Upper lobe of right lung (tissue), 1 donor: ENCODE measurements around the gene SASH3. TPM values are rescaled to one million over a fixed set of nuclear protein-coding genes. Genes with fewer than 3 reads are reported as not detected.

Experiments
- ATAC-seq: fragments of 200-7000 bp; cut with Tn5 transposase; one replicate; pipeline ENCODE4 v1.9.1; 2020; ENCODE audit warnings: mild to moderate bottlenecking, moderate library complexity
- DNase-seq: peaks from one replicate; pipeline ENCODE4 v3.0.0-alpha.2; 2020
- H3K27ac ChIP-seq: fragments of 200-600 bp; one replicate; pipeline ENCODE4 v1.8.0; 2022
- H3K27me3 ChIP-seq: fragments of 200-600 bp; one replicate; pipeline ENCODE4 v1.8.0; 2022; ENCODE audit warnings: mild to moderate bottlenecking
- H3K36me3 ChIP-seq: fragments of 200-600 bp; one replicate; pipeline ENCODE4 v1.8.0; 2022
- H3K4me1 ChIP-seq: fragments of 200-600 bp; one replicate; pipeline ENCODE4 v1.8.0; 2022
- H3K4me3 ChIP-seq: fragments of 200-600 bp; one replicate; pipeline ENCODE4 v1.8.0; 2022; ENCODE audit warnings: mild to moderate bottlenecking
- H3K9me3 ChIP-seq: fragments of 200-600 bp; one replicate; pipeline ENCODE4 v1.8.0; 2022
- CTCF ChIP-seq: fragments of 200-600 bp; IDR thresholded peaks from one replicate; pipeline ENCODE4 v1.8.0; 2022; ENCODE audit warnings: antibody characterized with exemption
- intact Hi-C: fragments of 100-400 bp; cut with DNase I; formaldehyde crosslinking; loops from one replicate; pipeline ENCODE4 v1.11.0; 2022
- total RNA-seq: library from RNA; stranded (reverse); fragmentation: NEBNext Ultra II Directional; extraction: Animal tissue kit (Norgen Biotek cat#: 25700); gene quantifications from one replicate; pipeline ENCODE4 v1.2.1, GENCODE V29; 2021
- donor health status: DM: no; HTN: yes; CAD: no; lungs with severe emphysema.

The SASH3 gene
- total RNA-seq, 1 donor from 2014 or later = 41.2 TPM

DNA sequence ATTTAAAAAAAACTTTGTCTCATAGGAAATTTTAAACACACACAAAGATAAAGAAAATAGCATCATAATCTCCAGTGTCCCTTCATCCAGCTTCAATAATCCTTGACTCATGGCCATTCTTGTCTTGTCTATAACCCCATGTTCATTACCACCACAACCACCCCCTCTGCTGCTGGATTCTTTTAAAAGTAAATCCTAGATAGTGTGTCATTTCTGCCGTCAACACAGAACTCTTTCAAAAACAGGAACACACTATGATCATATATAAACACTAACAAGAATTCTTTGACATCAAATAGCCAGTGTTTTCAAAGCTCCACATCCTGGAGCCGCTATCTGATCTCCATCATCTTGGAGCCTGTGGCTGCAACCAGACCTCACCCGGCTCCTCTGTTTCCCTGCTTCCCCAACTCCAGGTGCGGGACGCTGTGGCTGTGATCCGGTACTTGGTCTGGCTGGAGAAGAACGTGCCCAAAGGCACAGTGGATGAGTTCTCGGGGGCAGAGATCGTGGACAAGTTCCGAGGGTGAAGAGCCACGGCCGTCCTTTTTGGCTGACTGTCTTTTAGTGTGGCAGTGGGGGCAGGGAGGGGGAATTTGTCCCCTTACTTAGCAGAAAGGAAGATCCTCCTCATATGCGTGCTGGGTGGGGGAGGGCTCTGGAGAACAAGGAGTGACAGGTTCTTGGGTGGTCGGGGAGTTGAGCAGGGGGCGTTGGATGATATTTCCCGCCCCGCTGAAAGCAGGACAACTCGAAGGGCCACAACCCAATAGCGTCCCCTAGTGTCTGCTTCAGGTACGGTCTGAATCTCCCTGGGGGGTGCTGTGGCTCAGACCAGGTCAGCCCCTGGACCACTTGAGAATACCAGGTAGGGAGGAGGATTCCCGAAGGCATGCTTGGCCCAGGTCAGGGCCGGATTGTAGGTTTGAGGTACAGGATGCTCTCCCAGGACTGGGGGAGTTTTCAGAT is 25.4 kb upstream of the SASH3 start:
- Histone ChIP-seq H3K9me3 (no peaks in the 10 kb centered on the region), H3K27ac (no peak overlapping the region), H3K4me1 (no peaks in the 10 kb centered on the region), H3K4me3 (no peak overlapping the region), H3K36me3 (no peaks in the 10 kb centered on the region), H3K27me3 (no peaks in the 10 kb centered on the region)
- ATAC-seq = peak; percentile 7
- DNase-seq = no peak
- peak; percentile 26 for TF ChIP-seq CTCF
- intact Hi-C loops = no loop called here

DNA sequence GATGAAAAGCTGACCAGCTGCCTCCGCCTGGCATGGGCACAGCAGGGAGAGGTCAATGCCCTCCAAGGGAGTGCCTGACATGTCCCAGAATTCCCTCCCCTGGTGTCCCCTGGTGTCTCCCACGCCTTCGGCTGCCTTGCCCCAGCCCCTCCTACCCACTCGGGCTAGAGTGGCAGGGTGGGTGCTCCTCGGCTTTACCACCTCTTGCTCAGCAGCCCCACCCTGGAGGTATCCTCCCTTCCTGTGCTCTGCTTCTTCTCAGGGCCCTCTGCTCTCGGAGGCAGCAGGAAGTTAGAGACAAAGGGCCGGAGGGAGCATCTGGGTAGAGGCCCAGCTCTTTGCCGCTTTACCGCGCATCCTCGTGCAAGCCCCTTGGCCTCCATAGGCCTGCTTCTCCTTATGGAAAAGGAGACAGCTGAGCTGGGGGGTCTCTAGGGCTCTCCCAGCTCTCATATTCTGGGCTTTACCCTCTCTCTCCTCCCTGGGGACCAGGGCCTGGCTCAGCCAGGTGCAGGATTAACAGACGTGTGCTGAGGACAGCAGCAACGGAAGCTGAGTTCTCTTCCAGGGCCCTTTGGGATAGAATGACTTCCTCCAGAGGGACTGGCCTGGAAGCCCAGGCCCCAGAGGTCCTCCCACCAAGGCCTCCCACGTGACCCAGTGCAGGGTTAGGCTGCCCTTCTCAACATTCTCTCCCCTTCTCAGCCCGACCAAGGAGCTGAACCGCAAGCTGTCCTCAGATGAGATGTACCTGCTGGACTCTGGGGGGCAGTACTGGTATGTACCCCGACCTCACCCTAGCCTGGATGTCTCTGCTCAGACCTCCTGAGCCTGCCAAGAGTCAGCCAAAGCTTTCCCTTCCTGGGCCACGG is 23.7 kb upstream of the SASH3 start:
- no peak overlapping the region for H3K27ac ChIP-seq
- DNase-seq (no peak), ATAC-seq (no peak)
- H3K36me3 ChIP-seq = no peaks in the 10 kb centered on the region
- no peak overlapping the region for H3K4me3 ChIP-seq
- intact Hi-C loops = no loop called here
- no peak for TF ChIP-seq CTCF
- H3K27me3 ChIP-seq = no peaks in the 10 kb centered on the region
- no peaks in the 10 kb centered on the region for H3K4me1 ChIP-seq
- no peaks in the 10 kb centered on the region for H3K9me3 ChIP-seq

DNA sequence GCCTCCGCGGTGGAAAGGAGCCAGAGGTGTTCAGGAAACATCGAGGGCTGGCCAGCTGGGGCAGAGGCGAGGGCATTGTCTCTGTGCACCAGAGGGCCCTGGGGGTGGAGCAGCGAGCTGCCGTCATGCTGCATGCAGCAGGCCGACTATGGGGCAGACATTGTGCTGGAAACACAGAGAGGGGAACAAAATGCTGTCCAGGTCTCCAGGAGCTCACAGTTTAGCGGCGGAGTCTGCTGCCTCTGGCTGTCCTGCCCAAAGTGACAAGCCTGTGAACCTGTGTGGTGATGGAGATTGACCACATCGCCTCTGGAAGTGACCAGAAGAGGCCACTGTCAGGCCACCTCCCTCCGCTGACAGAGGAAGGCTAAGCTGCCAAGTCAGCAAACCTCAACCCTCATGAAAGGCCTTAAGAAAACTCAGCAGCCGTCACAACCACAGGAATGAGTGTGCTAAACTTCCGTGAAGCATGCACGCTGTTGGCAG is 20.1 kb upstream of the SASH3 start:
- Histone ChIP-seq H3K36me3 (no peaks in the 10 kb centered on the region), H3K27me3 (no peaks in the 10 kb centered on the region), H3K4me3 (no peak overlapping the region), H3K27ac (peak overlapping the region; percentile 51), H3K9me3 (no peaks in the 10 kb centered on the region), H3K4me1 (no peaks in the 10 kb centered on the region)
- TF ChIP-seq CTCF = peak; percentile 5
- no peak for DNase-seq
- intact Hi-C loops = no loop called here
- peak; percentile 81 for ATAC-seq

DNA sequence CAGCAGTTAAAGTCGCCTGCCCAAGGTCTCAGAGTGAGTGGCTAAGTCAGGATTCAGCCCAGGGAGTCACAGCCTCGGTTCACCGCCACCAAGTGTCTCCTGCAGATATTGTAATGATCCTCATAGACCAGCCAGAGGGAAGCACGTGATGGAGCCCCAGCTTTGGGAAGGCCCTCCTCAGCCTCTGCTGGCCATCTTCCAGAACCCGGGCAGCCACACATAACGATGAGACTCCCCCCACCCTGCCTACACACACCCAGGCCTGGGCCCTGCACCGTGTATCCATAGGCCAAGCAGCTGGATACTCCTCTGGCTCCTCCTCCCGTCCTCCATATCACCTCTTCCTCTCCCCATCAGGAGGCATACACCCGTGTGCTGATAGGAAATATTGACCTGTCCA is 19.6 kb upstream of the SASH3 start:
- H3K27ac ChIP-seq = peak overlapping the region; percentile 51
- H3K9me3 ChIP-seq = no peaks in the 10 kb centered on the region
- no peak for ATAC-seq
- no peaks in the 10 kb centered on the region for H3K4me1 ChIP-seq
- no peak overlapping the region for H3K4me3 ChIP-seq
- TF ChIP-seq CTCF = no peak
- intact Hi-C loops = no loop called here
- H3K27me3 ChIP-seq = no peaks in the 10 kb centered on the region
- no peak for DNase-seq
- no peaks in the 10 kb centered on the region for H3K36me3 ChIP-seq

GRCh38 chrX:129760981-129761380 is 18.8 kb upstream of the SASH3 start:
- H3K4me3 ChIP-seq = no peak overlapping the region
- no peak overlapping the region for H3K27ac ChIP-seq
- no peak for ATAC-seq
- no peaks in the 10 kb centered on the region for H3K36me3 ChIP-seq
- no peak for DNase-seq
- H3K4me1 ChIP-seq = no peaks in the 10 kb centered on the region
- intact Hi-C loops = no loop called here
- H3K27me3 ChIP-seq = no peaks in the 10 kb centered on the region
- TF ChIP-seq CTCF = no peak
- no peaks in the 10 kb centered on the region for H3K9me3 ChIP-seq
